GF-D8 (cell line): ENCODE measurements around the gene GPR17.
A peak's percentile ranks its signal among the peaks of the same experiment; 100 is the strongest.

Experiments
- DNase-seq: peaks from one replicate; lab custom pipeline; 2025; lab: John Stamatoyannopoulos, UW

Gene GPR17

GRCh38 chr2:127694986-127695385, 49.0 kb downstream of the GPR17 start:
- DNase-seq: no peak

- peak; percentile 13 for DNase-seq
Measured at GRCh38 chr2:127695491-127696472, 49.8 kb downstream of the GPR17 start.

GRCh38 chr2:127697482-127698180, 51.7 kb downstream of the GPR17 start:
- no peak for DNase-seq

- no peak for DNase-seq
Measured at GRCh38 chr2:127698553-127699355, 52.8 kb downstream of the GPR17 start.

- DNase-seq: no peak
Measured at GRCh38 chr2:127700527-127701192, 54.7 kb downstream of the GPR17 start.

- peak; percentile 85 for DNase-seq
Measured at GRCh38 chr2:127701193-127701650, 55.3 kb downstream of the GPR17 start, which contains the start of gene SFT2D3. Gene SFT2D3, plus strand, starts transcription at chr2:127701497. Its CDS starts 32 bp downstream, at chr2:127701529.

- peak; percentile 66 for DNase-seq
Measured at GRCh38 chr2:127701651-127702394, 55.9 kb downstream of the GPR17 start.
